GM23248 (cell line): ENCODE data around the gene SLC13A2.

Source experiments
- EZH2 ChIP-seq: fragments of 200-600 bp; sonication (generic); IDR thresholded peaks from 2 replicates; pipeline ENCODE4 v1.6.1; 2018; ENCODE audit warnings: antibody characterized with exemption, mild to moderate bottlenecking; ENCODE audit not compliant: insufficient read depth, poor library complexity, severe bottlenecking
- EZH2phosphoT487 ChIP-seq: fragments of 200-600 bp; sonication (generic); IDR thresholded peaks from 2 replicates; pipeline ENCODE4 v1.6.1; 2018; ENCODE audit warnings: antibody characterized with exemption, moderate library complexity, mild to moderate bottlenecking, low read depth; ENCODE audit not compliant: insufficient read depth

GRCh38 chr17:28527859-28528258, 54.4 kb downstream of the SLC13A2 start:
- TF ChIP-seq EZH2phosphoT487 (no peak), EZH2 (no peak)
